ENCODE results near the gene RSBN1L.

DNA sequence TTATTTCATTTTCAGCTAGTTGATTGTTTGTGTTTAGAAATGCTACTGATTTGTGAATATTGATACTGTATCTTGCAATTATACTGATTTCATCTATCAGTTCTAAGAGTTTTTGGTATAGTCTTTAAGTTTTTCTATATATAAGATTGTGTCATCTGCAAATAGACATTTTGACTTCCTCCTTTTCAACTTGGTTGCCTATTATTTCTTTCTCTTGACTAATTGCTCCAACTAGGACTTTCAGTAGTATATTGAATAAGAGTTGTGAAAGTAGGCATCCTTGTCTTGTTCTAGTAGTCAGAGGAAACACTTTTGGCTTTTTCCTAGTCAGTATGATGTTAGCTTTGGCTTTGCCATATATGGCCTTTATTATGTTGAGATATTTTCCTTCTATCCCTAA, 122.8 kb downstream of the RSBN1L start:
- no peak for TF ChIP-seq EZH2 (IDR thresholded peaks at IDR 0.05; ENCODE audit: borderline replicate concordance, insufficient read depth, low read length, poor library complexity, severe bottlenecking)
- TF ChIP-seq CTCF (IDR thresholded peaks at IDR 0.05; ENCODE audit: poor library complexity, severe bottlenecking), result no peak
